HepG2 (cell line): ENCODE measurements around the gene KLHL21. TPM values are rescaled to one million over a fixed set of nuclear protein-coding genes. Genes with fewer than 3 reads are reported as not detected.

Source experiments
- ATAC-seq: fragments of 200-7000 bp; cut with Tn5 transposase; 3 replicates; pipeline ENCODE4 v1.9.1; 2020; ENCODE audit warnings: mild to moderate bottlenecking, moderate library complexity
- BruUV-seq: library from RNA; stranded (reverse); fragments of 400-500 nt; replicated peaks from 2 replicates; lab custom pipeline; 2021; lab: Mats Ljungman, UMichigan
- CTCF ChIA-PET: fragments of 300-600 bp; formaldehyde crosslinking; extraction: SDS; loops from one replicate; lab custom pipeline; 2021; ENCODE audit warnings: low total read pairs, inconsistent platforms, low intra/inter-chr PET ratio; lab: Yijun Ruan, JAX
- POLR2A ChIA-PET: fragments of 350-600 bp; sonication (Branson Sonifier 250); formaldehyde crosslinking; loops from one replicate; lab custom pipeline; 2020; ENCODE audit warnings: antibody characterized with exemption, inconsistent platforms; lab: Yijun Ruan, JAX
- DNase-seq: peaks from one replicate; pipeline ENCODE4 v3.0.0-alpha.2; 2015; ENCODE audit warnings: low spot score
- FAIRE-seq: peaks from 3 replicates; lab custom pipeline; 2011; peaks lifted over from hg19 to GRCh38; lab: Jason Lieb, UNC
- H2AFZ ChIP-seq: one replicate; pipeline ENCODE4 v1.6.1; 2011; ENCODE audit warnings: low read length, inconsistent platforms
- H3K27ac ChIP-seq: fragments of 300-600 bp; 3 replicates; pipeline ENCODE4 v1.8.0; 2011; ENCODE audit warnings: mixed run types, mild to moderate bottlenecking, mixed read lengths, low read length, inconsistent platforms; ENCODE audit not compliant: insufficient read depth; ENCODE audit errors: extremely low read length
- H3K27me3 ChIP-seq, 2 experiments: fragments of 200-600 bp in 1 of 2; 2 replicates in 1 of 2; 3 replicates in 1 of 2; pipeline versions ENCODE4 v1.6.0 to v1.8.0; 2011; ENCODE audit warnings: low read length in 2 of 2, mild to moderate bottlenecking in 2 of 2, moderate library complexity in 2 of 2, inconsistent platforms in 1 of 2; ENCODE audit not compliant: insufficient read depth in 2 of 2, control insufficient read depth in 1 of 2
- H3K36me3 ChIP-seq, 2 experiments: fragments of 200-600 bp in 1 of 2; replicated peaks in 1 of 2; 2 replicates in 1 of 2; 3 replicates in 1 of 2; pipeline versions ENCODE4 v1.5.1 to v1.8.0; 2011; ENCODE audit warnings: low read length in 2 of 2, inconsistent platforms in 1 of 2; ENCODE audit not compliant: insufficient read depth in 2 of 2, control insufficient read depth in 1 of 2
- H3K4me1 ChIP-seq: 2 replicates; pipeline ENCODE4 v1.5.1; 2012; ENCODE audit warnings: low read length, inconsistent platforms; ENCODE audit not compliant: insufficient read depth
- H3K4me2 ChIP-seq: 2 replicates; pipeline ENCODE4 v1.6.0; 2011; ENCODE audit warnings: low read depth, low read length, inconsistent platforms
- H3K4me3 ChIP-seq, 3 experiments: fragments of 200-600 bp in 1 of 3; sonication (generic), shearing (Covaris generic) in 1 of 3; replicated peaks in 1 of 3; 2 replicates each; pipeline ENCODE4 v1.5.1; 2011 to 2016; ENCODE audit warnings: low read length in 3 of 3, inconsistent platforms in 2 of 3, low read depth in 2 of 3, mild to moderate bottlenecking in 2 of 3, control low read depth in 1 of 3, mixed read lengths in 1 of 3; ENCODE audit not compliant: insufficient read depth in 1 of 3
- H3K79me2 ChIP-seq: one replicate; pipeline ENCODE4 v1.6.1; 2011; ENCODE audit warnings: low read length, inconsistent platforms; ENCODE audit not compliant: insufficient read depth
- H3K9ac ChIP-seq: 2 replicates; pipeline ENCODE4 v1.6.0; 2011; ENCODE audit warnings: mild to moderate bottlenecking, low read depth, low read length, inconsistent platforms; ENCODE audit not compliant: insufficient read depth
- H3K9me3 ChIP-seq: 2 replicates; pipeline ENCODE4 v1.5.1; 2012; ENCODE audit warnings: mild to moderate bottlenecking, low read length
- H4K20me1 ChIP-seq: 2 replicates; pipeline ENCODE4 v1.6.0; 2011; ENCODE audit warnings: inconsistent platforms, mild to moderate bottlenecking, low read length, moderate library complexity; ENCODE audit not compliant: insufficient read depth
- ELK4 ChIP-seq: sonication (generic); formaldehyde crosslinking; IDR thresholded peaks from 2 replicates; pipeline ENCODE4 v1.9.0; 2021; ENCODE audit warnings: missing genetic modification reagents, borderline replicate concordance
- FOXJ3 ChIP-seq: sonication (generic); formaldehyde crosslinking; IDR thresholded peaks from 2 replicates; pipeline ENCODE4 v1.4.0; 2020; ENCODE audit warnings: missing genetic modification reagents, mild to moderate bottlenecking, borderline replicate concordance
- HDAC1 ChIP-seq: sonication (generic); formaldehyde crosslinking; IDR thresholded peaks from 2 replicates; pipeline ENCODE4 v1.5.1; 2020; ENCODE audit warnings: mild to moderate bottlenecking, missing genetic modification reagents
- HES4 ChIP-seq: sonication (generic); formaldehyde crosslinking; IDR thresholded peaks from 2 replicates; pipeline ENCODE4 v1.9.0; 2021; ENCODE audit warnings: mild to moderate bottlenecking, missing genetic modification reagents, borderline replicate concordance
- HIVEP1 ChIP-seq: sonication (generic); formaldehyde crosslinking; IDR thresholded peaks from 2 replicates; pipeline ENCODE4 v1.4.0; 2020; ENCODE audit warnings: mild to moderate bottlenecking, missing genetic modification reagents
- MAFG ChIP-seq: sonication (generic); formaldehyde crosslinking; IDR thresholded peaks from 2 replicates; pipeline ENCODE4 v1.5.1; 2020; ENCODE audit warnings: mild to moderate bottlenecking, missing genetic modification reagents
- PAXIP1 ChIP-seq: sonication (generic); formaldehyde crosslinking; conservative IDR thresholded peaks from 2 replicates; pipeline ENCODE4 v1.4.0; 2020; ENCODE audit warnings: mild to moderate bottlenecking, missing genetic modification reagents, moderate library complexity
- PRDM15 ChIP-seq: sonication (generic); formaldehyde crosslinking; IDR thresholded peaks from 2 replicates; pipeline ENCODE4 v1.4.0; 2020; ENCODE audit warnings: missing genetic modification reagents
- PREB ChIP-seq: sonication (generic); formaldehyde crosslinking; IDR thresholded peaks from 2 replicates; pipeline ENCODE4 v1.4.0; 2020; ENCODE audit warnings: missing genetic modification reagents
- RARA ChIP-seq: IDR thresholded peaks from 2 replicates; pipeline ENCODE4 v1.6.1; 2016; ENCODE audit warnings: missing genetic modification reagents, missing compliant biosample characterization
- ZNF17 ChIP-seq: sonication (generic); formaldehyde crosslinking; IDR thresholded peaks from 2 replicates; pipeline ENCODE4 v1.5.0; 2020; ENCODE audit warnings: mild to moderate bottlenecking, missing genetic modification reagents
- ZNF180 ChIP-seq: sonication (generic); formaldehyde crosslinking; IDR thresholded peaks from 2 replicates; pipeline ENCODE4 v1.4.0; 2020; ENCODE audit warnings: low read depth, missing genetic modification reagents, borderline replicate concordance
- ZNF331 ChIP-seq: sonication (generic); formaldehyde crosslinking; IDR thresholded peaks from 2 replicates; pipeline ENCODE4 v1.4.0; 2020; ENCODE audit warnings: missing genetic modification reagents
- ZNF44 ChIP-seq: sonication (generic); formaldehyde crosslinking; IDR thresholded peaks from 2 replicates; pipeline ENCODE4 v1.5.1; 2020; ENCODE audit warnings: mild to moderate bottlenecking, missing genetic modification reagents
- WGBS: methylation state at CpG from one replicate; pipeline ENCODE4 v1.1.6; 2017; ENCODE audit warnings: low lambda C conversion rate; 5-methylcytosine and 5-hydroxymethylcytosine counted together
- in situ Hi-C: cut with HindIII; loops from 2 replicates; pipeline ENCODE4 v1.10.0; 2017; ENCODE audit warnings: low pct_unique_long_range_greater_than_20kb; ENCODE audit not compliant: extremely low pct_ligation_motif_present
- intact Hi-C: fragments of 100-400 bp; cut with micrococcal nuclease; formaldehyde crosslinking; loops from one replicate; pipeline ENCODE4 v1.10.0; 2022; ENCODE audit not compliant: unreplicated experiment
- polyA plus RNA-seq, 8 experiments: library from polyadenylated mRNA; depleted of rRNA in 3 of 8; stranded (reverse) in 7 of 8; unstranded in 1 of 8; fragments of >200 nt; fragmentation: Illumina TruSeq in 4 of 8; extraction: Trizol in 4 of 8; gene quantifications; 2 replicates each; pipeline versions ENCODE4 v1.2.1 to v1.2.3, GENCODE V29; 2011 to 2016; ENCODE audit warnings: low read depth in 4 of 8, missing spikeins in 1 of 8, mixed read lengths in 1 of 8; ENCODE audit not compliant: insufficient read depth in 1 of 8
- total RNA-seq, 5 experiments: library from RNA; depleted of rRNA; stranded (reverse); fragments of >200 nt; fragmentation: Illumina TruSeq; extraction: Trizol; gene quantifications; 2 replicates each; pipeline ENCODE4 v1.2.3, GENCODE V29; 2016; ENCODE audit warnings: low read depth in 1 of 5

KLHL21 gene
- total and polyA plus RNA-seq, 2 of the 13 experiments (the other 11 are each of a cell fraction or from before 2014, with no cell fraction given), result 14.8 to 25.0 TPM

GRCh38 chr1:6635910-6636760 lies 33.5 kb upstream of the KLHL21 start:
- H3K4me3 ChIP-seq, result no peak overlapping the region
- in situ Hi-C loops, result no loop called here
- no peaks in the 10 kb centered on the region for H3K27me3 ChIP-seq
- H3K79me2 ChIP-seq, result no peaks in the 10 kb centered on the region
- H3K9ac ChIP-seq, result no peak overlapping the region
- no peak overlapping the region for H3K27ac ChIP-seq
- H2AFZ ChIP-seq, result no peak overlapping the region
- intact Hi-C loops, result no loop called here
- H3K9me3 ChIP-seq, result no peaks in the 10 kb centered on the region
- H3K4me1 ChIP-seq, result no peaks in the 10 kb centered on the region
- 97% methylated on average over 14 of the region's 16 CpGs for WGBS
- POLR2A ChIA-PET, result no interaction called here
- no TSS peak for BruUV-seq
- no peak overlapping the region for H3K4me2 ChIP-seq
- peaks cover 8% of the 10 kb centered on the region; the same call in 1 of the 2 replicates for H4K20me1 ChIP-seq
- FAIRE-seq (no peak), DNase-seq (no peak), ATAC-seq (no peak)
- peaks cover 39 to 81% of the 10 kb centered on the region in 2 experiments; a peak in 4 of 5 replicates for H3K36me3 ChIP-seq
- CTCF ChIA-PET, result no interaction called here
- TF ChIP-seq PRDM15 (no peak), MAFG (CRISPR knock-in tag) (no peak), HIVEP1 (no peak), HES4 (CRISPR knock-in tag) (no peak), ELK4 (no peak), PREB (CRISPR knock-in tag) (no peak), ZNF180 (CRISPR knock-in tag) (no peak), PAXIP1 (no peak), ZNF44 (CRISPR knock-in tag) (no peak), HDAC1 (CRISPR knock-in tag) (no peak), ZNF331 (CRISPR knock-in tag) (no peak), FOXJ3 (CRISPR knock-in tag) (no peak), RARA (CRISPR knock-in tag) (no peak), ZNF17 (CRISPR knock-in tag) (no peak)
